Umbilical cord (tissue), 2 donors: ENCODE data around the gene EIF3B. TPM values are rescaled to one million over a fixed set of nuclear protein-coding genes. Genes with fewer than 3 reads are reported as not detected.
"Not testable (repeated sequence)": the region's sequence is repeated elsewhere in the genome, so short reads cannot be mapped to it uniquely, and the experiment has no call there.

Experiments used
- DNase-seq: peaks from one replicate; pipeline ENCODE4 v3.0.0-alpha.2; 2015; ENCODE audit warnings: low spot score
- total RNA-seq: library from RNA; depleted of rRNA; stranded (reverse); fragments of >200 nt; gene quantifications from one replicate; pipeline ENCODE4 v1.2.3, GENCODE V29; 2014; ENCODE audit warnings: low replicate concordance; ENCODE audit not compliant: insufficient read depth

EIF3B gene
- total RNA-seq, 1 donor from 2014 or later = 102 TPM

DNA sequence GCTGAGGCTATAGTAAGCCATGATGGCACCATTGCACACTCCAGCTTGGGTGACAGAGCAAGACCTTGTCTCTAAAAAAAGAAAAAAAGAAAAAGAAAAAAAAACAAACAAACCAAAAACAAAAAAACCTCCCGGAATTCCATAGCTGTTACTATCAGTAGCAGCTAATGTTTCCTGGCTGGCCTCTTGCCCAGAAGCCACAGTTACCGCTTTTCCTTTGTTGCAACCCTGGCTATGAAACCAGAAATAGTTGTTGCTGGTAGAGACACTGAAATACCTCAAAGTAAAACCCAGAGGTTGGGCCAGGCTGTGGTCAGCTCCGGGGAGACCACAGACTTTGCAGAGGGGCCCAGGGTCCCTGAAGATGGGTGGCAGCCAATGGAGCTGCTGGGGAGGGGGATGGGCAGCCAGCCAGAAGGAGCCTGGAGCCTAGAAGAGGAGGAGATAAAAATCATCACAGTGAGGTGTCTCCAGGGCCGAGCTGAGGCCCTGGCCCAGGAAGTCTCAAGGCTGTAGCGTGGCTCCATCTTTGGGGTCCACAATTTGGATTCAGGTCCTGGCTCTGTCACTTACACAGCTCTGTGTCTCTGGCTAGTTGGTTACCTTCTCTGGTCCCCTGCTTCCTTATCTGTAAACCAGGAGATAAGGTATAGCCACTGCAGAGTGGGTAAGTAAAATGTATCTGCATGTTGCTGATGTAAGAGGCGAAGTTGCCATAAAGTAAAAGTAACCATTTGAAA is 45.4 kb downstream of the EIF3B start:
- DNase-seq = peak; percentile 93

DNA sequence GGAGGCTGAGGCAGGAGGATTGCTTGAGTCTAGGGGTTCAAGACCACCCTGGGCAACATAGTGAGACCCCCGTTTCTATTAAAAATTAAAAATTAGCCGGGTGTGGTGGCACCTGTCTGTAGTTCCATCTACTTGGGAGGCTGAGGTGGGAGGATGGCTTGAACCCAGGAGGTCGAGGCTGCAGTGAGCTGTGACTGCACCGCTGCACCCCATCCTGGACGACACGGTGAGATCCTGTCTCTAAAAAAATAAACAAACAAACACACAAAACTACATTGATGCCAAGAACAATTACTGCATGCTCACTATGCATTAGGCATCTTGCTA is 48.0 kb downstream of the EIF3B start:
- DNase-seq = no peak

DNA sequence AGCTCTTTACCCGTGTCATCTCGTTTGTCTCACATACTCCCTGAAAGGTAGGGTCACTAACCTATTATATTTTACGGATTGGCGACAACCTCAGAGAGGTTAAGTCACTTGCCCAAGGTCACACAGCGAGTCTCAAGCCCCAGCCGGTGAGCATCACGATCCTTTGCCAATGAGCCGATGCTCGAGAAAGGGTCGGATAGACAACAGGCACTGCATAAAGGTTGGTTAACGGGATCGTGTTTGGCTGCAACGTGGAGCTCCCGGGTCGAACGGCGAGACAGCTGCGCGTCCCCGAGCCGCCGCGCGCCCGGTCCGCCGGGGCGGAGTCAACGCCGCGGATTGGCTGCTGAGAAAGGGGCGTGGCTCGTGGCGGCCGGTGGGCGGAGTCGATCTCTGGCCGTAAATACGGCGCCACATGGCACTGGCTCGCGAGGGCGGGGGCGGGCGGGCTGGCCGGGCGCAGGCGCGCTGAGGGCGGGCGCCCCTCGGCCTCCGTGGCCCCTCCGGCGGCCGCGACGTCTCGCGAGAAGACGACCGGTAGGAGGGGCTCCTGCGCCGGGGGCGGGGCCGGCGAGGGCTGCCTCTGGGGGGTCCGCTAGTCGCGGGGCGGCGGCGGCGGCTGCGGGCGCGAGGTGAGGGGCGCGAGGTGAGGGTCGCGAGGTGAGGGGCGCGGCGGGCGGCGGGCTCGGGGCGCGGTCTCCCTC is 48.5 kb downstream of the EIF3B start, which contains the start of gene CHST12:
Gene CHST12 (plus strand): TSS at position 598 of the 704 bp plus-strand sequence. CDS start 29,029 bp downstream, outside the sequence.
- peak; percentile 94 for DNase-seq

DNA sequence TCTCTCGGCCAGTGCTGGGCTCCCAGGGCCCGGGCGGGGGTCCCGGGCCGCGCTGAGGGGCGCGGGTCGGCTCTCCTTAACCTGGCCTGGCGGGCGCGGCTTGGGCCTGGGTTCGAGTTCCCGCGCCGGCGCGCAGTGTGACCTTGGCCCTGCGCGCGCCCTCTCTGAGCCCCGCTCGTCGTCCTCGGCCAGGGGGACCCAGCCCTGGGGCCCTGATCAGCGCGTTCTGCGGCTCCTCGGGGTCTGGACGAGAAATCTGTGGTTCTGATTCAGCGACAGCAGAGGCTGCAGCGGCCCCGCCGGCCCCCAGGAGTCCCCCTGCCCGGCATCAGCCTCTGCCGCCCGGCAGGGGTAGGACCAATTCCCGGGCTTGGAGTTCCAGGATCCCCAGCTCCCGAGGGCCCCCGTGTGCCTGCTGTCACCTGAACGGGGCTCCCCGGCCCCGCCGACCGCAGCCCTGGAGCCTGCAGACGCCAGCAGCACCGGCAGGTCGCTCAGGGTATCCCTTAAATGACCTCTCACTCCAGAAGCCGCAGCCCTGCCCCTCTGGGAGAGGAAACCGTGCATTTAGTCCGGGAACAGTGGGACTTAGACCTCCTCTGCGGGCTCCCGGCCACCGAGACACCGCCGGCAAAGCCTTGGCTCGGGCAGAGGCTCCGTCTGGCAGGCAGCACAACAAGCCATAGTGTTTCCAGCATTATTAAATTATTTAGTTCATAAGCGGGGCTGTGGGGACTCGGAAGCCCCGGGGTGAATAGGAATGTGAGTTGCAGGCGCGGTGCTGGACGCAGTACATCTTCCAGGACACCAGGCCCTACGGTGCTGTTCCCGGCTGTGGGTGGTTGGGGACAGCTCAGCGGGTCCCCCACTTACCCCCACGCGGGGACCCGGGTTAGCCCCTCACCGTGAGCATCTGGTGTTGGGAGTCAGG is 49.4 kb downstream of the EIF3B start:
- DNase-seq = peak; percentile 42

DNA sequence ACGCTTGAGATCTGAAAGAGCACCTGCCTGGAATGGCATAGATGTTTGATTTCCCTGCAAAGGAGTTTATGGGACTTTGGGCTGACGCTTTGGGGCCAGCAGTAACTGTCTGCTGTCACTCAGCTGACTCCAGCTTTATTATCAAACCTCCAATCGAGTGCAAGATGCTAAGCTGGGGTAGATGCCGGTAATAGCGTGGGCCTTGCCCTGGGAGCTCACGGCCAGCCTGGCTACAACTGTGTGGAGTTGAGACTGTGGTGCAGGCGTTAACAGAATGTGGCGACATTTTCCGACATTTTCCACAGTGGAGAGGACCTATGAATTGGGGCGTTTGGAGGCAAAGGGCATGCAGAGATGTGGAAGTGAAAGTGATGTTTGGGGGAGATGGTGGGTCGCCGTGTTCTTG is 50.1 kb downstream of the EIF3B start:
- no peak for DNase-seq

DNA sequence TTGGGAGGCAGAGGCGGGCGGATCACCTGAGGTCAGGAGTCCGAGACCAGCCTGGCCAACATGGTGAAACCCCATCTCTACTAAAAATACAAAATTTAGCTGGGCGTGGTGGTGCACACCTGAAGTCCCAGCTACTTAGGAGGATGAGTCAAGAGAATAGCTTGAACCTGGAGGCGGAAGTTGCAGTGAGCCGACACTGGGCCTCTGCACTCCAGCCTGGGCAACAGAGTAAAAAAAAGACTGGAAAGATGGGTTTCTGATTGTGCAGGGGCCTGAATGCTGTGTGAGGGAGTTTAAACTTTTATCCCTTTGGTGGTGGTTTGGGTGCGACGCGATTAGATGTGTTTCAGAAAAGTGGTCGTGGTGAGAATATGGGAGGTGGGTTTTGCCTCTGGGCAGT is 50.6 kb downstream of the EIF3B start:
- DNase-seq = no peak

DNA sequence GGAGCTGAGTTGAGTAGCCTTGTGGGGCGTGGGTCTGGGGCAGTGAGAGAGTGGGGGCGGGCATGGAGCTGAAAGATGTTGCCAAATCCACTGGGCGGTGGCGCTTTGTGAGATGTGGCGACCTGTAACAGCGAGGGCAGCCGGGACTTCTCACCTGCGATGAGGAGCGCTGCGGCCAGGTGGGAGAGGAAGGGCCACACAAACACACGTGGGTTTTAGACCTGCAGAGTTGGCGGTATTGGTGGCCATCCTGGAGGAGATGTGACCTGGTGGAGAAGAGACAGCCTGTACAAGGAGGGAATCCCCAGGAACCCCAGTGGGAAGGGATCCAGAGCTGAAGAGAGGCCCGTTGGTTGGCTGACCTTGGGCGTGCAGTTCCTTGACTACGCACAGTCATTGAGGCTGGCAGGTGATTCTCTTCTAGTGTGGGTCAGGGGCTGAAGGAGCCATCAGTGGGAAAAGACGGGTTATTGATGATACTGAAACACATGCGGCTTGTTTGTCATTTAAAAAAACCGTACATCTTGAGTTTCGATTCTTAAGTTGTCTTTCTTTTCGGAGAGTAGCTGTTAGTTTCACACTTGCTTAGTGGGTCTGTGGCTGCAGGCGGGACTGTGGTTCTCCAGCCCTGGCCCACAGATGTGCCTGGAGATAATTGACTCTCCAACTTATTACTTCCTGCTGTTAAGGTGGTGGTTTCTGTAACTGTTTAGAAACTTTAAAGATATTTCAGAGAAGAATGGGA is 51.1 kb downstream of the EIF3B start:
- no peak for DNase-seq

DNA sequence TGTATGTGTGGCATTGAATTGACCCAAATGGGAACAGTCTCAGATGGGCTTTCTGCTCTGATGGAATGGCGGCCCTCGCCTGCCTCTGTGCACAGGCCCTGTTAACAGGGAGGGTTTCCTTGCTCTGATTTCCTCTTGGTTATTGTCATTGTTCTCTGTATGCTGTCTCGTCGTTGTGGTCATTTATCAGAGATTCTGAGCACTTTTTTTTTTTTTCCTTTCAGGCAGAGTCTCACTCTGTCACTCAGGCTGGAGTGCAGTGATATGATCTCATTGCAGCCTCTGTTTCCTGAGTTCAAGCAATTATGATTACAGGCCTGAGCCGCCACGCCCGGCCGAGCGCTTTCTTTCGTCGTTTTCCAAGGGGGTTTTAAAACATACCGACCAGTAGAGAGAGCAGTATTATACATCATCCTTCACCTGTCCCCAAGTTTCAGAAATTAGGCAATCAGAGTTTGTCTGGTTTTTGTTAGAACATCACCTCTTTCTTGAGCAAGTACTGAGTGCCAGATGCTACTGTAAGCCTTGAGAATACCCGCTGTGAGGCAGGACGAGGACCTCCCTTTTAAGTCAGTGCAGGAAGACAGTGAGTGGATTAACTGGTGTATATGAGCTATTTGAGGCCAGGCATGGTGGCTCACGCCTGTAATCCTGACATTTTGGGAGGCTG is 55.3 kb downstream of the EIF3B start:
- no peak for DNase-seq

DNA sequence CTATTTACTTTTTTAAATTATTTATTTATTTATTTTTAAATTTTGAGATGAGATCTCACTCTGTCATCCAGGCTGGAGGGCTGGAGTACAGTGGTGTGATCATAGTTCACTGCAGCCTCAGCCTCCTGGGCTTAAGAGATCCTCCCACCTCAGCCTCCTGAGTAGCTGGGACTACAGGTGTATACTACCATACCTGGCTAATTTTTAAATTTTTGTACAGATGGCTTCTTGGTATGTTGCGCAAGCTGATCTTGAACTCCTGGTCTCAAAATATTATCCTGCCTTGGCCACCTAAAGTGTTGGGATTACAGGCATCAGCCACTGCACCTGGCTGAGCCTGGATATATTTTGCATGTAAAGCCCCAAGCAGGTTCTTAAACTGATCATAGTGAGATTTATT is 56.4 kb downstream of the EIF3B start:
- no peak for DNase-seq

DNA sequence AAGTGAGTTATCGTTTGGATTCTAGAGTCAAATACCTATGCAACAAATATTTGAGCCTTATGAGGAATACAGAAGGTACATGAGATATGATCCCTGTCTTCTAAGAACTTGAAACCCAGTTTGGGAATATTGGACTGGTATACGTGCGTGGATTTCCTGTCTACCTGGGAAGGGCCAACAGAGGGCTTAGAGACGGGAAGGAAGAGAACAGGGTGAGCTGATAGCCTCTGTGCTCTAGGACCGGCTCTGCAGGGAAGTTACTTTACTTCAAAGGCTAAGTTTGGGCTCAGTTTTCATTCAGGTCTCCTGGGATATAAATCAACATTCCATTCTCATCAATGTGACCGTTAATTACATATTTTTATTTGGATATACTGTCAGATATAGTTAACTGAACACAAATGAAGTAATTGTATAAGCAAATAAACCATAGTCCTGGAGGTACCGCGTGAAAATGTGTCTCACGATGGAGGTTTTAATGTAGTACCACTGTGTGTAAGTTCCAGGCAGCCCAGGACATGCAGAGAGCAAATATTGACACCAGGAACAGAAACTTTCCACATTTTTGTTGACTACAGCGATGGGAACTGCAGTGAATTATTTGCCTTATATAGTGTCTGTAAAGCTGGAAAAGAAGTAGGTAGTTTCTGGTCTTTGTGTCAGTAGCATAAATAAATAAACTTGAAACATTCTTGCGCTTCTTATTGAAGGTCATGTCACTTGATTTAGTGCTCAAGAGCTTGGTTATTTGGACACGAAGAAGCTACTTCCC is 57.4 kb downstream of the EIF3B start:
- no peak for DNase-seq

DNA sequence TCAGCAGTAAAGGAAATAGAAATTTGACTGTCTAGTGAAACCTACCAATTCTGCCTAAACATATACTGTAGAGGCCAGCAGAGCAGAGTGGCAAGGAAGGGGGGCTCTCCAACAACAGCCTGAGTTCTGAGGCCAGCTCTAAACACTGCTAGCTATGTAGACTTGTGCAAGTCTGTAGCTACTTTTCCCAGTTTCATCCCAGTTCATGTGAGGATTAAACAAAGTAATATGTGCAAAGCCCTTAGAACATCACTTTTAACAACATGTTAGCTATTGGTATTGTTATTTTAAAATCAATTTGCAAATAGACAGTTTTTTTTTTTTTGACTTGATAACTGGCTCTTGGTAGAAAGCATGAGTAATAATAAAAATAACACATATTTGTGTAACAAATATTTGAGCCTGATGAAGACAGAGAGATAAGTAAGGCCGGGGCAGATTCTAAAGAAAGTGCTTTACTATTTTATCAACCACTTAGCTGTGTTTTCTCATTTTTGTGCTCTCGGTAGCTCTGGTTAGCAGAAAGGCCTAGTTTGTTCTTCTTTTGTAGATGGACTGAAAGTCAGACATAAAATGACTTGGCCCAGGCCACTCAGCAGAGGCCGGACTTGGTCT is 58.1 kb downstream of the EIF3B start:
- no peak for DNase-seq

DNA sequence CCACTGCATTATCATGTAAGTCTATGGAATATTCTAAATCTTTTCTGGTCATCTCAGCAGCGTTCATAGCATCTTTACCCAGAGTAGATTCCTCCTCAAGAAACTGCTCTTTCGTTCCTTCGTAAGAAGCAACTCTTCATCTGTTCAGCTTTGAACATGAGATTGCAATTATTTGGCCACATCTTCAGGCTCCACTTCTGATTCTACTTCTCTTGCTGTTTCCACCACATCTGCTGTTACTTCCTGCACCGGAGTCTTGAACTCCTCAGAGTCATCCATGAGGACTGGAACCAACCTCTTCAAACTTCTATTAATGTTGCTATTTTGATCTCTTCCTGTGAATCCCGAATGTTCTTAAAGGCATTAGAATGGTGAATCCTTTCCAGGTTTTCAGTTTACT is 61.4 kb downstream of the EIF3B start:
- no peak for DNase-seq

DNA sequence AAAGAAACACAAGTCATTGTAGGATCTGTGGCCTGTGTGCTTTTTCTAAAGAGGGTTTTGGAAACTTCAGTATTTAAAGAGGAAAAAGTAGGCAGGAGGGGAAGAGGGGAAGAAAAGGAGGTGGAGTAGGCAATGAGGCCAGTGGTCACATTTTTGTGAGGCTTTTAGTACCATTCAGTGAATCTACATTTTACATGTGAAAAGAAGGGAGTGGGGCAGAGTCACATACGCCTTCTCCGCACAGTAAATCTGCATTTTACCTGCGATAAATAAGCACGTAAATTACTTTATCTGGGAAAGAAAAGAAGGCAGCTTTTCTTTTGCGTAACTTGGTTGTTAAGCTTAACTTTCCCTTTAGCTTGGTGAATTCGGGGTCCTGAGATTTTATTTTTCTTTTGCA is 62.0 kb downstream of the EIF3B start:
- DNase-seq = no peak

DNA sequence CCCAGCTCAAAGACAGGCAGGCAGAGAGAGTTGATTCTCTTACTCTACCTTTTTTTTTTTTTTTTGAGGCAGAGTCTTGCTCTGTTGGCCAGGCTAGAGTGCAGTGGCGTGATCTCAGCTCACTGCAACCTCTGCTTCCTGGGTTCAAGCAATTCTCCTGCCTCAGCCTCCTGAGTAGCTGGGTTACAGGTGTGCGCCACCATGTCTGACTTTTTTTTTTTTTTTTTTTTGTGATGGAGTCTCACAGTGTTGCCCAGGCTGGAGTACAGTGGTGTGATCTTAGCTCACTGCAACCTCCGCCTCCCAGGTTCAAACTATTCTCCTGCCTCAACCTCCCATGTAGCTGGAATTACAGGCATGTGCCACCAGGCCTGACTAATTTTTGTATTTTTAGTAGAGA is 62.6 kb downstream of the EIF3B start:
- not testable (repeated sequence) for DNase-seq

DNA sequence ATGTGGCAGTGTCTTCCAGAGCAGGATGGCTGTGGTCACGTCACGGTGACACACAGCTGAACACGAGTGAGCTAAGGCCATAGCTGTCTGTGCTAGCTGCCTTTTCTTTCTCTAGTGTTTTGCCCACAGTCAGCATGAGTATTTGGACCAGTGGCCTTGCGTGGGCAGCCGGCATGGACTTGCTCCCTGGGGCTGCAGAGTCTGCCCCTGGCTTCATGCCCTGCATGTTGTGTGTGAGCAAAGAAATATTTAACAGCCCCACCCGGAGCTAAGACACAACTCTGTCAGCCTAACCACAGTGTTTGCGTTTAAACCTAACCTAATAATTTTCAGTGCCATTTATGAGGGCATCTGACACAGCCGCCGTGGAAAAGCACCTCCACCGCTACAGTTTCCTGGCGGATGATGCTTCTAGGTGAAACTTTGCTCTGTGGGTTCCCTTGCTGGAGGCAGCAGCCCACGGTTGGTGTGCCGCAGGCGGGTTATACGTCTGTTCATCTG is 63.4 kb downstream of the EIF3B start:
- DNase-seq = no peak

DNA sequence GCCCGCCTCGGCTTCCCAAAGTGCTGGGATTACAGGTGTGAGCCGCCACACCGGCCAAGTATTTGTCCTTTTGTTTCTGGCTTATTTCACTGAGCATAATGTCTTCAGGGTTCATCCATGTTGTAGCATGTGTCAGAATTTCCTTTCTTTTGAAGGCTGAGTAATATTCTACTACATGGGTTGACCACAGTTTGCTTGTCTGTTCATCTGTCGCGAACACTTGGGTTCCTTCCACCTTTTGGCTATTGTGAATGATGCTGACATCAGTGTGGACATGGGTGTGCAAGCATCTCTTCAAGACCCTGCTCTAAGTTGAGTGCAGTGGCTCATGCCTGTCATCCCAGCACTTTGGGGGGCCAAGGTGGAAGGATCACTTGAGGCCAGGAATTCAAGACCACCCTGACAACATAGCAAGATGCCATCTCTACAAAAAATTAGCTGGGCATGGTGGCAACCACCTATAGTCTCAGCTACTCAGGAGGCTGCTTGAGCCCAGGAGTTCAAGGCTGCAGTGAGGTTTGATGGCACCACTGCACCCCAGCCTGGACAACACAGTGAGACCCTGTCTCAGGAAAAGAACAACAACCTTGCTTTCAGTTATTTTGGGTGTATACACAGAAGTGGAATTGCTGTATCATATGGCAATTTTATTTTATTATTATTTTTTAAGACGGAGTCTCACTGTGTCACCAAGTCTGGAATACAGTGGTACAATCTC is 65.7 kb downstream of the EIF3B start:
- DNase-seq = no peak

DNA sequence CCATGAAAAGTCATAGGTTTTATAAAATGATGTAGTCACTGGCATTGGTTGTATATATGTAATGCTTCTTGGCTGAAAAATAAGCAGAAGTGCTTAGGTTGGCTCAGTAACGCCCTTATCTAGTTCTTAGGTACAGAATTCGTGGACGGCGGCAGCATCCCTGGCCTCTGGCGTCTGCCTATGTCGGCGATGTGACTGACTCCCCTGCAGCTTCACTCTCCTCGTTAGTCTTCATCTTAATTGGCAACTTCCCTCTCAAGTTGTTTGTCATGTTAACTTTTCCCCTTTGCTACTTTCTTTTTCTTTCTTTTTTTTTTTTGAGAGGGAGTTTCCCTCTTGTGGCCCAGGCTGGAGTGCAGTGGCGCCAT is 67.3 kb downstream of the EIF3B start:
- no peak for DNase-seq

DNA sequence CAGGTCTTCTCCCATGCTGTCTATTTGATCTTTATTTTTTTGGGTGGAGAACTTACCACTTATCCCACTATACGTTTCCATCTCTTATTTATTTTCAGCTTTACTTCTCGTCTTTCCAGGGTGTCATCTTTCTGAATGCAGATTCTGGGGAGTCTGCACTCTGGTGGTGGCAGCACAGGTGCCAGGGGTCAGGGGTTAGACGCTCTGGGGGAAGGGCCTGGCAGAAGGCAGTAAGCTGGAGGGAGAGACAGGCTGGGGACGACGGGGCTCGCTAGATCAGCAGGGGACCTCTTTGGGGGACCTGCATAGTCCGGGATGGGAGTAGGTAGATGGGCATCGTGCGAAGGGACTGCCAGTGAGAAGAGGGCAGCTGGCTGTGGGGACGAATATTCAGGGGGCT is 71.1 kb downstream of the EIF3B start:
- no peak for DNase-seq
